Loucy (cell line): ENCODE results near the gene ATP7B.
A peak's percentile ranks its signal among the peaks of the same experiment; 100 is the strongest.

Experiments used
- H2AFZ ChIP-seq: fragments of 200-600 bp; sonication (generic); 2 replicates; pipeline ENCODE4 v1.6.0; 2016; ENCODE audit warnings: antibody characterized with exemption, mild to moderate bottlenecking, low read length, moderate library complexity
- H3F3A ChIP-seq: fragments of 200-600 bp; 2 replicates; pipeline ENCODE4 v1.6.0; 2016; ENCODE audit warnings: antibody characterized with exemption, low read depth, mild to moderate bottlenecking
- H3K27me3 ChIP-seq: fragments of 200-600 bp; sonication (generic); 2 replicates; pipeline ENCODE4 v1.6.1; 2014; ENCODE audit warnings: low read length, mild to moderate bottlenecking; ENCODE audit not compliant: insufficient read depth, poor library complexity, severe bottlenecking
- H3K36me3 ChIP-seq: fragments of 200-600 bp; sonication (generic); 2 replicates; pipeline ENCODE4 v1.6.1; 2016; ENCODE audit warnings: low read length; ENCODE audit not compliant: insufficient read depth
- H3K4me1 ChIP-seq: fragments of 200-600 bp; sonication (generic); 2 replicates; pipeline ENCODE4 v1.5.1; 2014; ENCODE audit warnings: low read length, mild to moderate bottlenecking; ENCODE audit not compliant: insufficient read depth, poor library complexity, severe bottlenecking
- H3K4me2 ChIP-seq: fragments of 200-600 bp; sonication (generic); 2 replicates; pipeline ENCODE4 v1.6.0; 2014; ENCODE audit warnings: antibody characterized with exemption, low read length, low read depth, mild to moderate bottlenecking; ENCODE audit not compliant: poor library complexity, severe bottlenecking
- H3K4me3 ChIP-seq: fragments of 200-600 bp; sonication (generic); 2 replicates; pipeline ENCODE4 v1.5.1; 2014; ENCODE audit warnings: low read length, mild to moderate bottlenecking, mixed read lengths; ENCODE audit not compliant: poor library complexity, severe bottlenecking
- H3K79me2 ChIP-seq: fragments of 200-600 bp; sonication (generic); 2 replicates; pipeline ENCODE4 v1.6.1; 2014; ENCODE audit warnings: low read length; ENCODE audit not compliant: insufficient read depth
- H3K9ac ChIP-seq: fragments of 200-600 bp; sonication (generic); 2 replicates; pipeline ENCODE4 v1.6.0; 2014; ENCODE audit warnings: mild to moderate bottlenecking, low read depth, low read length, moderate library complexity; ENCODE audit not compliant: poor library complexity, severe bottlenecking
- H3K9me2 ChIP-seq: fragments of 200-600 bp; sonication (generic); replicated peaks from 2 replicates; pipeline ENCODE4 v1.6.1; 2016; ENCODE audit warnings: low read depth, low read length, mixed read lengths
- H3K9me3 ChIP-seq: fragments of 200-600 bp; sonication (generic); 2 replicates; pipeline ENCODE4 v1.6.1; 2014; ENCODE audit warnings: mild to moderate bottlenecking, antibody characterized with exemption, low read length, low read depth; ENCODE audit not compliant: insufficient read depth
- H4K20me1 ChIP-seq: fragments of 200-600 bp; sonication (generic); 2 replicates; pipeline ENCODE4 v1.6.0; 2014; ENCODE audit warnings: antibody characterized with exemption, low read length, mild to moderate bottlenecking; ENCODE audit not compliant: insufficient read depth, poor library complexity, severe bottlenecking
- CTCF ChIP-seq: fragments of 200-600 bp; sonication (generic); conservative IDR thresholded peaks from 2 replicates; pipeline ENCODE4 v1.5.1; 2014; ENCODE audit warnings: mild to moderate bottlenecking, antibody characterized with exemption, low read length
- EZH2phosphoT487 ChIP-seq: fragments of 200-600 bp; IDR thresholded peaks from 2 replicates; pipeline ENCODE4 v1.6.1; 2018; ENCODE audit warnings: antibody characterized with exemption, mild to moderate bottlenecking, moderate library complexity, borderline replicate concordance

The ATP7B gene

GRCh38 chr13:52029569-52029968 is 18.3 kb upstream of the ATP7B start:
- H3K4me2 ChIP-seq: no peak overlapping the region
- H2AFZ ChIP-seq: no peak overlapping the region
- TF ChIP-seq CTCF (no peak), EZH2phosphoT487 (no peak)
- H3K9ac ChIP-seq: no peak overlapping the region
- no peaks in the 10 kb centered on the region for H3K9me3 ChIP-seq
- no peaks in the 10 kb centered on the region for H3K79me2 ChIP-seq
- peaks cover 3% of the 10 kb centered on the region for H3K4me1 ChIP-seq
- no peaks in the 10 kb centered on the region for H4K20me1 ChIP-seq
- no peaks in the 10 kb centered on the region for H3K9me2 ChIP-seq
- H3K27me3 ChIP-seq: no peaks in the 10 kb centered on the region
- no peak overlapping the region for H3K4me3 ChIP-seq
- H3K36me3 ChIP-seq: peaks cover 5% of the 10 kb centered on the region; the same call in 1 of the 2 replicates
- H3F3A ChIP-seq: no peaks in the 10 kb centered on the region

GRCh38 chr13:52027832-52028231 is 16.6 kb upstream of the ATP7B start:
- Histone ChIP-seq H3K4me3 (no peak overlapping the region), H3K36me3 (peaks cover 11% of the 10 kb centered on the region; the same call in 1 of the 2 replicates), H2AFZ (no peak overlapping the region), H3K4me2 (no peak overlapping the region), H3K27me3 (no peaks in the 10 kb centered on the region), H3F3A (no peaks in the 10 kb centered on the region), H4K20me1 (no peaks in the 10 kb centered on the region), H3K9me2 (no peaks in the 10 kb centered on the region), H3K79me2 (no peaks in the 10 kb centered on the region), H3K9me3 (no peaks in the 10 kb centered on the region), H3K4me1 (peaks cover 3% of the 10 kb centered on the region), H3K9ac (no peak overlapping the region)
- TF ChIP-seq EZH2phosphoT487: no peak
- TF ChIP-seq CTCF: no peak

- Histone ChIP-seq H3K36me3 (peaks cover 11% of the 10 kb centered on the region; the same call in 1 of the 2 replicates), H3K4me2 (peak overlapping the region; percentile 3), H3F3A (no peaks in the 10 kb centered on the region), H3K4me1 (peaks cover 3% of the 10 kb centered on the region), H4K20me1 (no peaks in the 10 kb centered on the region), H3K79me2 (no peaks in the 10 kb centered on the region), H3K9me3 (no peaks in the 10 kb centered on the region), H3K27me3 (no peaks in the 10 kb centered on the region), H3K9me2 (no peaks in the 10 kb centered on the region), H3K4me3 (no peak overlapping the region), H2AFZ (no peak overlapping the region), H3K9ac (peak overlapping the region; percentile 54)
- TF ChIP-seq CTCF (peak; percentile 56), EZH2phosphoT487 (no peak)
Measured at GRCh38 chr13:52026246-52026626, 15.0 kb upstream of the ATP7B start.
